Measurements from ENCODE around the gene CHSY1. TPM values are rescaled to one million over a fixed set of nuclear protein-coding genes. Genes with fewer than 3 reads are reported as not detected.
"Not testable (repeated sequence)": the region's sequence is repeated elsewhere in the genome, so short reads cannot be mapped to it uniquely, and the experiment has no call there.

The CHSY1 gene, protein sequence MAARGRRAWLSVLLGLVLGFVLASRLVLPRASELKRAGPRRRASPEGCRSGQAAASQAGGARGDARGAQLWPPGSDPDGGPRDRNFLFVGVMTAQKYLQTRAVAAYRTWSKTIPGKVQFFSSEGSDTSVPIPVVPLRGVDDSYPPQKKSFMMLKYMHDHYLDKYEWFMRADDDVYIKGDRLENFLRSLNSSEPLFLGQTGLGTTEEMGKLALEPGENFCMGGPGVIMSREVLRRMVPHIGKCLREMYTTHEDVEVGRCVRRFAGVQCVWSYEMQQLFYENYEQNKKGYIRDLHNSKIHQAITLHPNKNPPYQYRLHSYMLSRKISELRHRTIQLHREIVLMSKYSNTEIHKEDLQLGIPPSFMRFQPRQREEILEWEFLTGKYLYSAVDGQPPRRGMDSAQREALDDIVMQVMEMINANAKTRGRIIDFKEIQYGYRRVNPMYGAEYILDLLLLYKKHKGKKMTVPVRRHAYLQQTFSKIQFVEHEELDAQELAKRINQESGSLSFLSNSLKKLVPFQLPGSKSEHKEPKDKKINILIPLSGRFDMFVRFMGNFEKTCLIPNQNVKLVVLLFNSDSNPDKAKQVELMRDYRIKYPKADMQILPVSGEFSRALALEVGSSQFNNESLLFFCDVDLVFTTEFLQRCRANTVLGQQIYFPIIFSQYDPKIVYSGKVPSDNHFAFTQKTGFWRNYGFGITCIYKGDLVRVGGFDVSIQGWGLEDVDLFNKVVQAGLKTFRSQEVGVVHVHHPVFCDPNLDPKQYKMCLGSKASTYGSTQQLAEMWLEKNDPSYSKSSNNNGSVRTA
- 10 to 100 TPM; 10.5 to 12.9 TPM for total RNA-seq
- total RNA-seq: 27.7 to 45.0 reads per million in 2 donors

DNA sequence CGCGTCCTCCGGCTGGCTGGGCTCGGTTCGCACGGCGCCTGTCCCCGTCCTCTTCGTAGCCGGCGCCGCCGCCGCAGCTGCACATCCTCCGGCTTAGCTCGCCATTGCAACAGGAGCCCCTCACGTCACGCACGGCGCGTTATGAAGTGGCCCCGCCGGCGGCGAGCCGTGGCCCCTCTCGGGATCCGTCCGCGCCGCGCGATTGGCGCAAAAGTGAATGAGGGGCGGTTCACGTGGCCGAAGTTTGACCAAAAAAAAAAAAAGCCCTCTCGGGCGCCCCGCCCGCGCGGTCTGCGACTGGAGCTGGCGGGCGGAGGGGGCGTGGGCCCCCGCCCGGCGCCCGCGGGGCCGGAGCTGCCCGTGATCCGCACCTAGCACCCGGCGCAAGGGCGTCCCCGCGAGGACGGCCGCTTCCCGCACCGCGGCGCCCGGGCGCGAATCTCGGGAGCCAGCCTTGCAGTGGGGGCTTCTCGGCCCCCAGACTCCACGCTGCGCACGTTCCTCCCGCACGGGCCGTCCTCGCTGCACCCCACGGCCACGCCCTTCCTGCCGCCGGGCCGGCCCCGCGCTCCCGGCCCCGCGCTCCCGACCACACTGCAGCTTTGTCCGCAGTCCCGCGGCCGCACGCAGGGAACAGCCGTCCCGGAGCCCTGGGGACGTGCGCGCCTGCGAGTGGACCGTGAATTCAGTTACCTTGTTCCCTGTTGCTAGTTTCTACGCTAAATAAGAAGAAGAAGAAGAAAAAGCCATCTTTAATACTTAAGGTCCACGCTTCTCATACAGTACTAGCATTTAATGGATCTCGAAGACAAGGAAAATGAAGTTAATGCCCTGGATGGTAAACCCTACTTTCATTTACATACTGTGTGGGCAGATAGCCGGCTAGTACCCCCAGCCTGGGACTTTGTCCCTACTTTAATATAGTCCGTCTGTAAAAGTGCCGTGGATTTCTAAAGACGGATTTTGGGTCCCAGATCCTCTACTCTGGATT, at the start of gene CHSY1:
Gene CHSY1, minus strand, starts transcription at position 219 of the 991 bp plus-strand sequence. CDS start 592 bp downstream, outside the sequence.
- DNase-seq: peak; percentile 67 to 79 (median 73)
- Mint-ChIP-seq H3K4me1 (peaks cover 21% of the 10 kb centered on the region), H3K36me3 (ENCODE audit: low read depth) (no peaks in the 10 kb centered on the region), H3K4me3 (peak within 1 kb of the TSS; percentile 95), H3K27me3 (no peaks in the 10 kb centered on the region), H3K27ac (peak within 1 kb of the TSS; percentile 83)
- peak; percentile 85 for ATAC-seq
- no peaks in the 10 kb centered on the region for H3K9me3 ChIP-seq (ENCODE audit: control insufficient read depth, low read length, poor library complexity, severe bottlenecking)

GRCh38 chr15:101296418-101297405, 44.9 kb upstream of the CHSY1 start:
- DNase-seq (no peak), ATAC-seq (no peak)
- Mint-ChIP-seq H3K4me3 (peak overlapping the region; percentile 96), H3K4me1 (peaks cover 30% of the 10 kb centered on the region), H3K27me3 (no peaks in the 10 kb centered on the region), H3K36me3 (ENCODE audit: low read depth) (peaks cover 2% of the 10 kb centered on the region), H3K27ac (peak overlapping the region; percentile 95)
- no peaks in the 10 kb centered on the region for H3K9me3 ChIP-seq (ENCODE audit: control insufficient read depth, low read length, poor library complexity, severe bottlenecking)

DNA sequence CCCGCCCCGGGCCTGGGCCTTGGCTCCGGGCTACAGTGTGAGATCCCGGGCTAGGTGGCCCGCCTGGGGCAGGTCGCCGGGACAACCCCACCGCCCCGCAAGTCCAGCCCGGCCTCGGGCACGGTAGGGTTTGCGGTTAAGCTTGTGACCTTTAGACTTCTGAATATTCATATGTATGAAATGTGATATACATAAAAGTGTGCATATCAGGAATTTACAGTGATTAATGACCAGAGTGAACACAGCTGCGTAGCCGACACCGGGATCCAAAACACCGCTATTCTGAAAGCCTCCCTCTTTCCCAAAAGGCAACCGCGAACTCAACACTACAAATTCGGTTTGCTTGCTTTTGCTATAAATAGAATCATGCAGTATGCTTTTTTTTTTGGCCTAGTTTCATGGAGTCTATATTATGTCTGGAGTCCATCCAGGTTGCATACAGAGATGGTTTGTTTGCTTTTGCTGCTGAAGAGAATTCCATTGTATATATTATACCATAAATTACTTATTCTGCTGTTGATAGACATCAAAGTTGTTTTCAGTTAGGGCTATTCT, 43.8 kb upstream of the CHSY1 start:
- ATAC-seq (no peak), DNase-seq (no peak)
- H3K27ac Mint-ChIP-seq: peak overlapping the region; percentile 95
- peaks cover 2% of the 10 kb centered on the region for H3K36me3 Mint-ChIP-seq (ENCODE audit: low read depth)
- H3K9me3 ChIP-seq (ENCODE audit: control insufficient read depth, low read length, poor library complexity, severe bottlenecking): no peaks in the 10 kb centered on the region
- H3K4me1 Mint-ChIP-seq: peaks cover 33% of the 10 kb centered on the region
- H3K4me3 Mint-ChIP-seq: peak overlapping the region; percentile 96
- no peaks in the 10 kb centered on the region for H3K27me3 Mint-ChIP-seq

GRCh38 chr15:101294731-101295606, 43.1 kb upstream of the CHSY1 start, which contains the start of gene SNRPA1:
TSS of gene SNRPA1 (minus strand) at chr15:101295248. CDS start at chr15:101295178, 70 bp downstream.
- ATAC-seq: peak; percentile 85
- H3K9me3 ChIP-seq (ENCODE audit: control insufficient read depth, low read length, poor library complexity, severe bottlenecking): no peaks in the 10 kb centered on the region
- Mint-ChIP-seq H3K4me1 (peaks cover 36% of the 10 kb centered on the region), H3K36me3 (ENCODE audit: low read depth) (peaks cover 2% of the 10 kb centered on the region), H3K4me3 (peak within 1 kb of the TSS; percentile 96), H3K27me3 (no peaks in the 10 kb centered on the region), H3K27ac (peak within 1 kb of the TSS; percentile 95)
- peak; percentile 95 to 98 (median 98) for DNase-seq

GRCh38 chr15:101293122-101293521, 41.3 kb upstream of the CHSY1 start:
- DNase-seq: no peak
- peak overlapping the region; percentile 95 for H3K27ac Mint-ChIP-seq
- H3K4me1 Mint-ChIP-seq: peaks cover 44% of the 10 kb centered on the region
- H3K9me3 ChIP-seq (ENCODE audit: control insufficient read depth, low read length, poor library complexity, severe bottlenecking): no peaks in the 10 kb centered on the region
- peaks cover 6% of the 10 kb centered on the region for H3K36me3 Mint-ChIP-seq (ENCODE audit: low read depth)
- H3K4me3 Mint-ChIP-seq: peak overlapping the region; percentile 96
- no peaks in the 10 kb centered on the region for H3K27me3 Mint-ChIP-seq
- no peak for ATAC-seq

- peak; percentile 67 for ATAC-seq
- peaks cover 34% of the 10 kb centered on the region for H3K4me1 Mint-ChIP-seq
- no peaks in the 10 kb centered on the region for H3K9me3 ChIP-seq (ENCODE audit: control insufficient read depth, low read length, poor library complexity, severe bottlenecking)
- H3K27ac Mint-ChIP-seq: no peak overlapping the region
- no peak for DNase-seq
- no peaks in the 10 kb centered on the region for H3K27me3 Mint-ChIP-seq
- H3K4me3 Mint-ChIP-seq: no peak overlapping the region
- H3K36me3 Mint-ChIP-seq (ENCODE audit: low read depth): peaks cover 4% of the 10 kb centered on the region
These were observed 37.2 kb upstream of the CHSY1 start for GRCh38 chr15:101288905-101289513.

DNA sequence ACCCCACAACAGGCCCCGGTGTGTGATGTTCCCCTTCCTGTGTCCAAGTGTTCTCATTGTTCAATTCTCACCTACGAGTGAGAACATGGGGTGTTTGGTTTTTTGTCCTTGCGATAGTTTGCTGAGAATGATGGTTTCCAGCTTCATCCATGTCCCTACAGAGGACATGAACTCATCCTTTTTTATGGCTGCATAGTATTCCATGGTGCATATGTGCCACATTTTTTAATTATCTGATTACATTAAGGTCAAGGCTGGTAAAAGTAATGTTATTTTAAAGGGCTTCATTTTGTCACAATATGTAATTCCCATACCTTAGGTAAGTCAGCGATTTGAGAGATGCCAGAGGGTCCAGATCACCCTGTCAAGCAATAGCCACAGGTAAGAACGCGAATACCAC, 35.5 kb upstream of the CHSY1 start:
- not testable (repeated sequence) for H3K27me3 Mint-ChIP-seq; H3K36me3 Mint-ChIP-seq (ENCODE audit: low read depth)
- H3K27ac Mint-ChIP-seq: peak overlapping the region; percentile 24

GRCh38 chr15:101286471-101287114, 34.7 kb upstream of the CHSY1 start:
- H3K27me3 Mint-ChIP-seq: no peaks in the 10 kb centered on the region
- H3K9me3 ChIP-seq (ENCODE audit: control insufficient read depth, low read length, poor library complexity, severe bottlenecking): no peaks in the 10 kb centered on the region
- H3K36me3 Mint-ChIP-seq (ENCODE audit: low read depth): peaks cover 6% of the 10 kb centered on the region
- H3K4me1 Mint-ChIP-seq: peaks cover 15% of the 10 kb centered on the region
- DNase-seq (no peak), ATAC-seq (no peak)
- H3K4me3 Mint-ChIP-seq: no peak overlapping the region
- peak overlapping the region; percentile 11 for H3K27ac Mint-ChIP-seq

More for the DNA sequence above, 35.5 kb upstream of the CHSY1 start:
- not testable (repeated sequence) for ATAC-seq; H3K9me3 ChIP-seq (ENCODE audit: control insufficient read depth, low read length, poor library complexity, severe bottlenecking); DNase-seq; H3K4me3 Mint-ChIP-seq
- peaks cover 20% of the 10 kb centered on the region for H3K4me1 Mint-ChIP-seq

GRCh38 chr15:101283931-101284330, 32.1 kb upstream of the CHSY1 start:
- no peak for DNase-seq
- no peaks in the 10 kb centered on the region for H3K9me3 ChIP-seq (ENCODE audit: control insufficient read depth, low read length, poor library complexity, severe bottlenecking)
- H3K27ac Mint-ChIP-seq: no peak overlapping the region
- ATAC-seq: no peak
- peaks cover 8% of the 10 kb centered on the region for H3K4me1 Mint-ChIP-seq
- H3K4me3 Mint-ChIP-seq: no peak overlapping the region
- H3K36me3 Mint-ChIP-seq (ENCODE audit: low read depth): peaks cover 4% of the 10 kb centered on the region
- no peaks in the 10 kb centered on the region for H3K27me3 Mint-ChIP-seq

DNA sequence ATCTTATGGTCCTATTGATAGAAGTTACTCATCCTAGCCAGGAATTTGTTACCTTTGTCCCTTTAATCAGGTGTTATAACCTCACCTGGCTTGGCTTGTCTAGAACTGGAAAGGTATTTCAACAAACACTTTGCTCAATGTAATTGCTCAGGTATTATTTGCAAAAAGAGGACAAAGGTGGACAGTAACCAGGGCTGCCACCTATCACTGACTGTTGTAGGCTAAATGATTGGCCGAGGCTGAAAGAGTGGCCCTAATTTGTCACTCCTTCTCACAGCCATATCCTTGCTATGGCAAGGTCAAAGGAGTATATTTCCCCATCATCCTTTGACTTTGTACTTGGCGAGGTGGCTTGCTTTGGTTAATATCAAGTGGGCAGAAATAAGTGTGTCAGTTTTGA, 28.2 kb upstream of the CHSY1 start:
- no peak for ATAC-seq
- H3K9me3 ChIP-seq (ENCODE audit: control insufficient read depth, low read length, poor library complexity, severe bottlenecking): no peaks in the 10 kb centered on the region
- peaks cover 5% of the 10 kb centered on the region for H3K4me1 Mint-ChIP-seq
- DNase-seq: no peak
- H3K27ac Mint-ChIP-seq: no peak overlapping the region
- peaks cover 2% of the 10 kb centered on the region for H3K36me3 Mint-ChIP-seq (ENCODE audit: low read depth)
- H3K27me3 Mint-ChIP-seq: no peaks in the 10 kb centered on the region
- H3K4me3 Mint-ChIP-seq: no peak overlapping the region

Measured in T-helper 17 cell (primary cell).